Measurements from ENCODE around the gene PC. TPM values are rescaled to one million over a fixed set of nuclear protein-coding genes. Genes with fewer than 3 reads are reported as not detected.

The PC gene
- total and polyA plus RNA-seq, 2 donors (not counting 3 experiments of a cell fraction or from before 2014, with no cell fraction given): 5.5 to 17.5 TPM

DNA sequence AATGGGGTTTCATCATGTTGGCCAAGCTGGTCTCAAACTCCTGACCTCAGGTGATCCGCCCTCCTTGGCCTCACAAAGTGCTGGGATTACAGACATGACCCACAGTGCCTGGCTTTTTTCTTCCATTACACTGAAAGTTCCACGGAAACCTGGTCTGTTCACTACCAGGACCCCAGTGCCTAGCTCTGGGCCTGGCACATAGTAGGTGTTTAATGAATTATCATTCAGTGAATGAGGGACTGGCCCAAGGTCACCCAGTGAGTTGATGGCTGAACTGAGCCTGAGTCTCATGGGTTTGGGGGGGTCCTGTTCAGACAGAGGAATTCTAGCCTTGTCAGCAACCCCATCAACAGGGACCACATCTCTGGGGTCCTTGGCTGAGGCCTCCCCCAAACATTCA lies 20.0 kb upstream of the PC start:
- Histone ChIP-seq H2AFZ (ENCODE audit: low read depth, low read length) (no peak overlapping the region), H3K79me2 (ENCODE audit: control insufficient read depth, insufficient read depth, low read length) (no peaks in the 10 kb centered on the region), H3K36me3 (ENCODE audit: control insufficient read depth in 2 of 2, extremely low read depth in 1 of 2, insufficient read depth in 2 of 2, low read length in 2 of 2) (no peaks in the 10 kb centered on the region), H3K9me1 (replicated peaks; ENCODE audit: control insufficient read depth, extremely low read depth, insufficient read depth, low read length) (no peaks in the 10 kb centered on the region), H3K4me3 (replicated peaks in 1 of 3; ENCODE audit: insufficient read depth in 1 of 3, low read depth in 1 of 3, low read length in 3 of 3) (no peak overlapping the region), H3K27me3 (ENCODE audit: control insufficient read depth in 2 of 2, insufficient read depth in 2 of 2, low read length in 2 of 2) (no peaks in the 10 kb centered on the region), H4K20me1 (replicated peaks; ENCODE audit: control insufficient read depth, extremely low read depth, insufficient read depth, low read length) (no peaks in the 10 kb centered on the region), H3K4me1 (ENCODE audit: control insufficient read depth, extremely low read depth, insufficient read depth, low read length) (peaks cover 3% of the 10 kb centered on the region), H3K9me3 (replicated peaks; ENCODE audit: control insufficient read depth, insufficient read depth, low read length) (no peaks in the 10 kb centered on the region), H3K4me2 (ENCODE audit: insufficient read depth, low read length) (no peak overlapping the region), H3K27ac (ENCODE audit: insufficient read depth, low read depth, low read length) (no peak overlapping the region), H3K9ac (replicated peaks; ENCODE audit: extremely low read depth, insufficient read depth, low read length) (no peak overlapping the region)
- ChIA-PET POLR2A (no interaction called here), CTCF (interaction anchor here (2.8 kb wide), 2 partner anchors 13 to 135 kb away, joined by 10 to 44 read pairs; partner anchors contain the start of gene RCE1)
- TF ChIP-seq MYC (IDR thresholded peaks at IDR 0.05; ENCODE audit: low read depth, low read length) (no peak), GATA2 (IDR thresholded peaks at IDR 0.05; ENCODE audit: insufficient read depth, insufficient read length, low read depth, low read length) (no peak), CTCF (IDR thresholded peaks at IDR 0.05; ENCODE audit: extremely low read depth in 1 of 2, insufficient read depth in 1 of 2, low read depth in 1 of 2, low read length in 2 of 2) (no peak), JUN (IDR thresholded peaks at IDR 0.05; ENCODE audit: borderline replicate concordance, insufficient read depth, insufficient read length, low read depth) (no peak), EZH2 (IDR thresholded peaks at IDR 0.05; ENCODE audit: borderline replicate concordance, low read depth, low read length, severe bottlenecking) (no peak), POLR2AphosphoS5 (IDR thresholded peaks at IDR 0.05; ENCODE audit: insufficient read depth, low read depth, low read length) (no peak), POLR2A (IDR thresholded peaks at IDR 0.05; ENCODE audit: low read depth, low read length) (no peak), FOS (IDR thresholded peaks at IDR 0.05; ENCODE audit: borderline replicate concordance, insufficient read depth, low read length) (no peak)
- TF ChIP-seq, protein P1, sequence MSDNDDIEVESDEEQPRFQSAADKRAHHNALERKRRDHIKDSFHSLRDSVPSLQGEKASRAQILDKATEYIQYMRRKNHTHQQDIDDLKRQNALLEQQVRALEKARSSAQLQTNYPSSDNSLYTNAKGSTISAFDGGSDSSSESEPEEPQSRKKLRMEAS (IDR thresholded peaks at IDR 0.05; ENCODE audit: insufficient read depth, insufficient read length): no peak
- dilution Hi-C loops (cut with MboI; ENCODE audit: extremely low pct_ligation_motif_present, low sequenced_read_pairs): no loop called here
- no TSS peak for BruUV-seq (replicated peaks)
- intact Hi-C loops (cut with micrococcal nuclease): no loop called here
- DNase-seq (ENCODE audit: low read depth, low spot score) (no peak), FAIRE-seq (no peak)

All from endothelial cell of umbilical vein (primary cell).